Activated CD8-positive, alpha-beta T cell treated with anti-CD3 and anti-CD28 coated beads for 36 hours (primary cell): ENCODE measurements around the gene KCNMA1. TPM values are rescaled to one million over a fixed set of nuclear protein-coding genes. Genes with fewer than 3 reads are reported as not detected.

ENCODE experiments used
- ATAC-seq: fragments of 200-7000 bp; cut with Tn5 transposase; one replicate; pipeline ENCODE4 v1.10.0; 2021; ENCODE audit warnings: mild to moderate bottlenecking, moderate library complexity
- CTCF ChIA-PET: fragments of 350-600 bp; sonication (Branson Sonifier 250); formaldehyde crosslinking; loops from one replicate; lab custom pipeline; 2021; ENCODE audit warnings: antibody characterized with exemption; lab: Charles Lee
- POLR2A ChIA-PET: fragments of 350-600 bp; sonication (Branson Sonifier 250); formaldehyde crosslinking; loops from one replicate; lab custom pipeline; 2021; ENCODE audit warnings: antibody characterized with exemption; lab: Charles Lee
- DNase-seq: peaks from one replicate; pipeline ENCODE4 v3.0.0-alpha.2; 2020
- H3K27ac Mint-ChIP-seq: one replicate; pipeline ENCODE4 v1.8.0; 2021; ENCODE audit warnings: mild to moderate bottlenecking, mixed read lengths
- H3K27me3 Mint-ChIP-seq: one replicate; pipeline ENCODE4 v1.8.0; 2021; ENCODE audit warnings: mixed read lengths
- H3K36me3 Mint-ChIP-seq: one replicate; pipeline ENCODE4 v1.8.0; 2021; ENCODE audit warnings: low read depth, mixed read lengths
- H3K4me1 Mint-ChIP-seq: one replicate; pipeline ENCODE4 v1.8.0; 2021; ENCODE audit warnings: low read depth, mixed read lengths
- H3K4me3 Mint-ChIP-seq: one replicate; pipeline ENCODE4 v1.8.0; 2021; ENCODE audit warnings: mild to moderate bottlenecking, moderate library complexity, mixed read lengths
- H3K9me3 Mint-ChIP-seq: one replicate; pipeline ENCODE4 v1.8.0; 2021; ENCODE audit warnings: mixed read lengths
- intact Hi-C: fragments of 100-400 bp; cut with micrococcal nuclease; formaldehyde crosslinking; loops from one replicate; pipeline ENCODE4 v1.10.0; 2022
- total RNA-seq, 2 experiments: library from RNA; stranded (reverse); gene quantifications; one replicate each; pipeline ENCODE4 v1.2.3, GENCODE V29; 2021
- TF ChIP-seq, protein P1 (sequence below): fragments of 200-600 bp; IDR thresholded peaks from one replicate; pipeline ENCODE4 v1.8.0; 2022; ENCODE audit warnings: antibody characterized with exemption, mild to moderate bottlenecking

Gene KCNMA1
- total RNA-seq, 2 experiments from 2014 or later, result 0.18 TPM; not detected in 1

DNA sequence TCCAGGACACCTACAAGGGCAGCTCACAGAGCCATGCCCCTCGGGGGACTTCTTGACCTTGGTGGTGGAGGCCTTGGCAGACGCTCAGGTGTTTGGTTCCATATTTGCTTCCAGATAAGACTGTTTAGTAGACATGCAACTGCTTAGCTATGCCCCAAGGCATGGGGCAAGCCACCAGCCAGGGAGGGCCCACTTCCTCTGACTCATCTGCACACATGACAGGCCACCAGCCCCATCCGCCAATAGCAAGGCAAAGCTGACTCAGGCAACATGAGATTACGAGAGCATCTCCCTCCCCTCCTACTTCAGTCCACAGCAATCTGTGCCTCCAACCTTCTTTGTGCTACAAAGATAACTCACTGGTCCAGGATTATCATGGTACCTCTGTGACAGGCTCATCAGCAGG lies 54.9 kb downstream of the KCNMA1 start:
- peak; percentile 95 for ATAC-seq
- H3K4me3 Mint-ChIP-seq, result no peak overlapping the region
- peaks cover 11% of the 10 kb centered on the region for H3K4me1 Mint-ChIP-seq
- TF ChIP-seq, protein P1, sequence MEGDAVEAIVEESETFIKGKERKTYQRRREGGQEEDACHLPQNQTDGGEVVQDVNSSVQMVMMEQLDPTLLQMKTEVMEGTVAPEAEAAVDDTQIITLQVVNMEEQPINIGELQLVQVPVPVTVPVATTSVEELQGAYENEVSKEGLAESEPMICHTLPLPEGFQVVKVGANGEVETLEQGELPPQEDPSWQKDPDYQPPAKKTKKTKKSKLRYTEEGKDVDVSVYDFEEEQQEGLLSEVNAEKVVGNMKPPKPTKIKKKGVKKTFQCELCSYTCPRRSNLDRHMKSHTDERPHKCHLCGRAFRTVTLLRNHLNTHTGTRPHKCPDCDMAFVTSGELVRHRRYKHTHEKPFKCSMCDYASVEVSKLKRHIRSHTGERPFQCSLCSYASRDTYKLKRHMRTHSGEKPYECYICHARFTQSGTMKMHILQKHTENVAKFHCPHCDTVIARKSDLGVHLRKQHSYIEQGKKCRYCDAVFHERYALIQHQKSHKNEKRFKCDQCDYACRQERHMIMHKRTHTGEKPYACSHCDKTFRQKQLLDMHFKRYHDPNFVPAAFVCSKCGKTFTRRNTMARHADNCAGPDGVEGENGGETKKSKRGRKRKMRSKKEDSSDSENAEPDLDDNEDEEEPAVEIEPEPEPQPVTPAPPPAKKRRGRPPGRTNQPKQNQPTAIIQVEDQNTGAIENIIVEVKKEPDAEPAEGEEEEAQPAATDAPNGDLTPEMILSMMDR, result no peak
- H3K9me3 Mint-ChIP-seq, result no peaks in the 10 kb centered on the region
- POLR2A ChIA-PET, result no interaction called here
- no peaks in the 10 kb centered on the region for H3K27me3 Mint-ChIP-seq
- peak; percentile 57 for DNase-seq
- CTCF ChIA-PET, result no interaction called here
- H3K36me3 Mint-ChIP-seq, result no peaks in the 10 kb centered on the region
- intact Hi-C loops, result no loop called here
- H3K27ac Mint-ChIP-seq, result no peak overlapping the region

DNA sequence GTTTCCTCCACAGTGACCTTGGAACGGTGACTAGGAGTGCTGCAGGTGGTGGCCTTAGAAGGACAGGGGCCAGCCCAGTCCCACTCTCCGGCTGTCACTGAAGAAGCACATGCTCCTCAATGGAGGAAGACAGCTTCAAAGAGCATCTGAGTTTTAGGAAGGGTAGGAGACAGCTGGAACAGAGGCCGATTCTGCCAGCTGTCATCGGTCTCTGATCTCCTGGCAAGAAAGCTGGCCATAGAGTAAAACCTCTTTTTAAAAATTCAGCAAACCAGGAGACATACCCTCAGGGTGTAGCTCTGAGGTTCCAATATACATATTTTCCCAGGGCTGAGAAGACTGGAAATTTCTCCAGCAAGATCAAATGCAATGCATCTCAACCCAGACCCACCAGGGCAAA lies 55.9 kb downstream of the KCNMA1 start:
- TF ChIP-seq, protein P1, result no peak
- Mint-ChIP-seq H3K27ac (no peak overlapping the region), H3K4me1 (peaks cover 11% of the 10 kb centered on the region), H3K4me3 (no peak overlapping the region), H3K9me3 (no peaks in the 10 kb centered on the region), H3K27me3 (no peaks in the 10 kb centered on the region), H3K36me3 (no peaks in the 10 kb centered on the region)
- ChIA-PET POLR2A (no interaction called here), CTCF (no interaction called here)
- ATAC-seq, result no peak
- intact Hi-C loops, result no loop called here
- DNase-seq, result no peak

DNA sequence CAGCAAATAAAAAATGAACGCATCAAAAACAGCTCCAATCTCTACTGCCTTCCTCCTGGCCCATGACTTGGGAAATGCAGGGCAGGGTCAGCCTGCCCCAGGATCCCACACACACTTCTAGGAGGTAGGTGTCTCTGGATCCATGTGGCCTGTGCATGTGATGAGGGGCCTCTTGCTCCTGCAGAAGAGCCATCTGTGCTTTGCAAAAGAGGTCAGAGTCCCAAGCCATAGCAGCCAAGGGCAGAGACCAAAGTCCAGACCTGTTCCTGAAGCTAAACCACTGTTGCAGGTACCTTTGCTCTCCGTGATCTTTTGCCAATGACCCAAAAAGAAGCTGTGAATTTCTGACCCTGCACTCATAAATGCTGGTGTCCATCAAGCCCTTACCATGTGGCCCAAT lies 57.1 kb downstream of the KCNMA1 start:
- H3K9me3 Mint-ChIP-seq, result no peaks in the 10 kb centered on the region
- ChIA-PET CTCF (no interaction called here), POLR2A (no interaction called here)
- TF ChIP-seq, protein P1, result no peak
- ATAC-seq, result no peak
- no peak overlapping the region for H3K27ac Mint-ChIP-seq
- H3K4me1 Mint-ChIP-seq, result peaks cover 11% of the 10 kb centered on the region
- no peak for DNase-seq
- no peaks in the 10 kb centered on the region for H3K27me3 Mint-ChIP-seq
- H3K36me3 Mint-ChIP-seq, result no peaks in the 10 kb centered on the region
- no peak overlapping the region for H3K4me3 Mint-ChIP-seq
- intact Hi-C loops, result no loop called here

DNA sequence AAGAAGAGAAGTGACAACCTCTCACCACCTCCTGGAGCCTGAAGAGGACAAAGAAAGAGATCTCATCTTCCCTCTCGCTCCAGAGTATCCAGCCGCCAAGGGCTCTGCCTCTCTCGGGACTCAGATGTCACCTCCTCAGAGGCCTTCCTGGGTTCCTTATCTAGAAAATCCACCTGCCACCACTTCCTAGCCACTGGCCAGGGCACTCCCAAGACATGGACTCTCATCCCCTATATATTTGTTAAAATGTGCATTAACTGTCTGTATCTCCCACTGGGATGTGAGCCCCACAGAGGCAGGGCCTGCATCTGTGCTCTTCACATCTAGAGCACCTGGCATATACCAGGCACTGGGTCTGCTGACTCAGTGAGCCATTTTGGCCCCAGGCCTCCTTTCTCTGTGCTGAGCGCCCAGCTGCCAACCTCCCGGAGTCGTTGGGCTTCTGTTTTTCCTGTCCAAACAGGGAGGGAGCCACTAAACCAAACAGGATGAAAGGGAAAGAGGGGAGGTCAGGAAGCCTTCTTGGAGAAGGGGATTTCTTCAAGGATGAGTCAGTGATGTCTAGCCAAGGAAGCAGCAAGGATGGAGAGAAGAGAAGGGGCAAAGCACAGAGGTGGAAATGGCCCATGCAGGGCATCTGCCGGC lies 58.9 kb downstream of the KCNMA1 start:
- Mint-ChIP-seq H3K9me3 (no peaks in the 10 kb centered on the region), H3K27ac (no peak overlapping the region), H3K27me3 (no peaks in the 10 kb centered on the region), H3K36me3 (no peaks in the 10 kb centered on the region), H3K4me3 (no peak overlapping the region), H3K4me1 (peaks cover 11% of the 10 kb centered on the region)
- TF ChIP-seq, protein P1, result no peak
- ChIA-PET POLR2A (no interaction called here), CTCF (no interaction called here)
- ATAC-seq (no peak), DNase-seq (no peak)
- intact Hi-C loops, result no loop called here

DNA sequence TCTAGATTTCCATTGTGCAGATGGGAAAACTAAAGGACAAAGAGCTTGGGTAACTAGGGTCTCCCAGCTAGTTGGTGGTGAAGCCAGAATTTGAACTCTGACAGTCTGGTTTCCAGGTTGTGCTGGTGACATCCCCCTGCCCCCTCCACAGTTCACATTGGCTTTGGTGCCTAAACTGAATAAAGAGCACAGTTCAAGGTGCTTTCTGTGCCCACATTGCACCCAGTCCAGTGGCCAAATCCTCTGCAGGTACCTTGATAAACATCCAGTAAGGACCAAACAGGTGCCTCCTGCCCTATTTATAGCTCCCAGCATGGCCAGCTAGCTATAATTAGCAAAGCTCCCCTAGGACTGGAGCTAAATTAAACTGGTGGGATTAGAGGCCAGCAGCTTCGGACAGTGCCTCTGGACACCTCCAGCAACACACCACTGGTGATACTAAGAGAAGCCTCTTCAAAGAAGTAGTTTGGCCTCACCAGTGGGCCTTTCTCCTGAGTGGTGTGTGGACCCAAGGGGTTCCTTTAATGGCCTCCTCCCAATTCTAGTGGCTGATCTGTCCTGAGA lies 59.9 kb downstream of the KCNMA1 start:
- Mint-ChIP-seq H3K36me3 (no peaks in the 10 kb centered on the region), H3K27me3 (no peaks in the 10 kb centered on the region), H3K4me1 (peaks cover 3% of the 10 kb centered on the region), H3K27ac (no peak overlapping the region), H3K4me3 (no peak overlapping the region), H3K9me3 (no peaks in the 10 kb centered on the region)
- TF ChIP-seq, protein P1, result no peak
- ATAC-seq, result no peak
- no peak for DNase-seq
- ChIA-PET POLR2A (no interaction called here), CTCF (no interaction called here)
- intact Hi-C loops, result no loop called here
